Measurements from ENCODE around the gene ZBTB7A. TPM values are rescaled to one million over a fixed set of nuclear protein-coding genes. Genes with fewer than 3 reads are reported as not detected.

ZBTB7A gene
- polyA plus RNA-seq, 2 of the 4 experiments (the other 2 are of a cell fraction) = 2.3 to 11.6 TPM

- TF ChIP-seq RNF2 (IDR thresholded peaks at IDR 0.05; ENCODE audit: borderline replicate concordance, low read depth) (no peak), NFE2L2 (conservative IDR thresholded peaks at IDR 0.05; ENCODE audit: low read length) (no peak), RFX5 (IDR thresholded peaks at IDR 0.05) (no peak), KDM5A (IDR thresholded peaks at IDR 0.05) (no peak), ZC3H11A (IDR thresholded peaks at IDR 0.05) (no peak)
These were observed 17.3 kb downstream of the ZBTB7A start (continued) for GRCh38 chr19:4049432-4049831.

GRCh38 chr19:4046946-4047683 lies 19.6 kb downstream of the ZBTB7A start:
- no peak overlapping the region for H3K27ac ChIP-seq
- no peak for FAIRE-seq
- no peaks in the 10 kb centered on the region for H3K9me3 ChIP-seq
- CTCF ChIA-PET = no interaction called here
- peaks cover 11% of the 10 kb centered on the region for H3K4me1 ChIP-seq
- DNase-seq (ENCODE audit: low read depth in 1 of 2, low spot score in 1 of 2) = no peak
- no peak overlapping the region for H3K4me2 ChIP-seq
- TF ChIP-seq SREBF2 (IDR thresholded peaks at IDR 0.05) (no peak), ESRRA (IDR thresholded peaks at IDR 0.05; ENCODE audit: borderline replicate concordance, low read length) (no peak)
- POLR2A ChIA-PET = no interaction called here
- no peak for ATAC-seq
- H3K4me3 ChIP-seq = no peak overlapping the region
- WGBS (ENCODE audit: missing lambda C conversion rate) = 84% methylated on average over 22 of the region's 33 CpGs

DNA sequence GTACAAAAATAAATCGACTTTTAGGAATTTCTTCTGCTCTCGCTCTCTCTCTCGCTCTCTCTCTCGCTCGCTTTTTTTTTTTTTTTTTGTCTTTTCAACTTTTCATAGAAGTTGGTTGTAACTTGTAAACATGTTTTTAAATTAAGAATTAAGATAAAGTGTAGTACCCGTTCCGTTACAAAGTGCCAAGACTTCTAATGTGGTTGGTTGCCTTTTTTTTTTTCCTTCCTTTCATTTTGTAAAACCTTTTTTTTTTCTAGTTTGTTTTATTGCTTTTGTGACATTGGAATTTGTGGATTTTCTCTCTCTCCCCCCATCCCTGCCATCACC lies 20.4 kb downstream of the ZBTB7A start:
- WGBS (ENCODE audit: missing lambda C conversion rate) = 89% methylated on average over 7 of the region's 7 CpGs
- no peak for FAIRE-seq
- ChIA-PET CTCF (no interaction called here), POLR2A (no interaction called here)
- no peak overlapping the region for H3K4me3 ChIP-seq
- no peak overlapping the region for H3K27ac ChIP-seq
- no peak for ATAC-seq
- no peak overlapping the region for H3K4me2 ChIP-seq
- no peak for TF ChIP-seq TP53 (CRISPR knock-in tag; IDR thresholded peaks at IDR 0.05)
- no peak for TF ChIP-seq KDM1A (IDR thresholded peaks at IDR 0.05; ENCODE audit: low read depth)
- TF ChIP-seq HDAC2 (IDR thresholded peaks at IDR 0.05) = no peak
- TF ChIP-seq SREBF2 (IDR thresholded peaks at IDR 0.05) = no peak
- no peak for TF ChIP-seq CBX2 (IDR thresholded peaks at IDR 0.05; ENCODE audit: borderline replicate concordance, low read depth)
- TF ChIP-seq NR3C1 (IDR thresholded peaks at IDR 0.05) = no peak
- TF ChIP-seq, protein P1, sequence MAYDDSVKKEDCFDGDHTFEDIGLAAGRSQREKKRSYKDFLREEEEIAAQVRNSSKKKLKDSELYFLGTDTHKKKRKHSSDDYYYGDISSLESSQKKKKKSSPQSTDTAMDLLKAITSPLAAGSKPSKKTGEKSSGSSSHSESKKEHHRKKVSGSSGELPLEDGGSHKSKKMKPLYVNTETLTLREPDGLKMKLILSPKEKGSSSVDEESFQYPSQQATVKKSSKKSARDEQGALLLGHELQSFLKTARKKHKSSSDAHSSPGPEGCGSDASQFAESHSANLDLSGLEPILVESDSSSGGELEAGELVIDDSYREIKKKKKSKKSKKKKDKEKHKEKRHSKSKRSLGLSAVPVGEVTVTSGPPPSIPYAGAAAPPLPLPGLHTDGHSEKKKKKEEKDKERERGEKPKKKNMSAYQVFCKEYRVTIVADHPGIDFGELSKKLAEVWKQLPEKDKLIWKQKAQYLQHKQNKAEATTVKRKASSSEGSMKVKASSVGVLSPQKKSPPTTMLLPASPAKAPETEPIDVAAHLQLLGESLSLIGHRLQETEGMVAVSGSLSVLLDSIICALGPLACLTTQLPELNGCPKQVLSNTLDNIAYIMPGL (CRISPR knock-in tag; IDR thresholded peaks at IDR 0.05; ENCODE audit: borderline replicate concordance) = no peak
- no peak for TF ChIP-seq RFX5 (IDR thresholded peaks at IDR 0.05)
- TF ChIP-seq GATA3 (IDR thresholded peaks at IDR 0.05; ENCODE audit: borderline replicate concordance) = no peak
- TF ChIP-seq POLR2A (IDR thresholded peaks at IDR 0.05; ENCODE audit: low read length) = no peak
- no peak for TF ChIP-seq POLR2AphosphoS2 (conservative IDR thresholded peaks at IDR 0.05; ENCODE audit: low read length)
- no peak for TF ChIP-seq CHD4 (IDR thresholded peaks at IDR 0.05; ENCODE audit: borderline replicate concordance)
- no peak for TF ChIP-seq ZSCAN20 (CRISPR knock-in tag; IDR thresholded peaks at IDR 0.05)
- no peak for TF ChIP-seq RAD21 (conservative IDR thresholded peaks at IDR 0.05 in 1 of 2, IDR thresholded peaks at IDR 0.05 in 1 of 2)
- TF ChIP-seq, protein P2, sequence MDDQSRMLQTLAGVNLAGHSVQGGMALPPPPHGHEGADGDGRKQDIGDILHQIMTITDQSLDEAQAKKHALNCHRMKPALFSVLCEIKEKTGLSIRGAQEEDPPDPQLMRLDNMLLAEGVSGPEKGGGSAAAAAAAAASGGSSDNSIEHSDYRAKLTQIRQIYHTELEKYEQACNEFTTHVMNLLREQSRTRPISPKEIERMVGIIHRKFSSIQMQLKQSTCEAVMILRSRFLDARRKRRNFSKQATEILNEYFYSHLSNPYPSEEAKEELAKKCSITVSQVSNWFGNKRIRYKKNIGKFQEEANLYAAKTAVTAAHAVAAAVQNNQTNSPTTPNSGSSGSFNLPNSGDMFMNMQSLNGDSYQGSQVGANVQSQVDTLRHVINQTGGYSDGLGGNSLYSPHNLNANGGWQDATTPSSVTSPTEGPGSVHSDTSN (IDR thresholded peaks at IDR 0.05) = no peak
- TF ChIP-seq SMC3 (IDR thresholded peaks at IDR 0.05) = no peak
- no peak for TF ChIP-seq MAFK (IDR thresholded peaks at IDR 0.05; ENCODE audit: partially characterized antibody)
- TF ChIP-seq BCL3 (IDR thresholded peaks at IDR 0.05) = no peak
- peaks cover 4% of the 10 kb centered on the region for H3K4me1 ChIP-seq
- DNase-seq (ENCODE audit: low read depth in 1 of 2, low spot score in 1 of 2) = no peak
- no peaks in the 10 kb centered on the region for H3K9me3 ChIP-seq

Data from A549 (cell line).